Measurements from ENCODE around the gene APOB.

Gene APOB

GRCh38 chr2:21012557-21012937 lies 31.3 kb downstream of the APOB start:
- H3K27ac ChIP-seq: no peak overlapping the region
- TF ChIP-seq ZFX (IDR thresholded peaks at IDR 0.05) (no peak), CTCF (conservative IDR thresholded peaks at IDR 0.05) (no peak)

- no peak for TF ChIP-seq ZFX (IDR thresholded peaks at IDR 0.05)
- TF ChIP-seq CTCF (conservative IDR thresholded peaks at IDR 0.05): no peak
- H3K27ac ChIP-seq: no peak overlapping the region
Observed at GRCh38 chr2:21011876-21012556, 31.9 kb downstream of the APOB start.

GRCh38 chr2:21011453-21011852 lies 32.4 kb downstream of the APOB start:
- H3K27ac ChIP-seq: no peak overlapping the region
- no peak for TF ChIP-seq CTCF (conservative IDR thresholded peaks at IDR 0.05)
- TF ChIP-seq ZFX (IDR thresholded peaks at IDR 0.05): no peak

GRCh38 chr2:21010813-21011439 lies 32.9 kb downstream of the APOB start:
- no peak overlapping the region for H3K27ac ChIP-seq
- TF ChIP-seq ZFX (IDR thresholded peaks at IDR 0.05) (no peak), CTCF (conservative IDR thresholded peaks at IDR 0.05) (no peak)

GRCh38 chr2:21009662-21010225 lies 34.1 kb downstream of the APOB start:
- H3K27ac ChIP-seq: no peak overlapping the region
- TF ChIP-seq CTCF (conservative IDR thresholded peaks at IDR 0.05): no peak
- TF ChIP-seq ZFX (IDR thresholded peaks at IDR 0.05): no peak

- TF ChIP-seq ZFX (IDR thresholded peaks at IDR 0.05) (no peak), CTCF (conservative IDR thresholded peaks at IDR 0.05) (no peak)
Observed at GRCh38 chr2:21008790-21009661, 34.8 kb downstream of the APOB start.

More at GRCh38 chr2:21008790-21009661, 34.8 kb downstream of the APOB start:
- no peak overlapping the region for H3K27ac ChIP-seq

Data from C4-2B (cell line).